HG03095 (cell line): ENCODE measurements around the gene CIDEA.
A peak's percentile ranks its signal among the peaks of the same experiment; 100 is the strongest.

Source experiments
- ATAC-seq: cut with Tn5 transposase; IDR thresholded peaks from one replicate; pipeline ENCODE4 v1.9.1; 2021; ENCODE audit warnings: moderate library complexity; ENCODE audit not compliant: unreplicated experiment

The CIDEA gene

DNA sequence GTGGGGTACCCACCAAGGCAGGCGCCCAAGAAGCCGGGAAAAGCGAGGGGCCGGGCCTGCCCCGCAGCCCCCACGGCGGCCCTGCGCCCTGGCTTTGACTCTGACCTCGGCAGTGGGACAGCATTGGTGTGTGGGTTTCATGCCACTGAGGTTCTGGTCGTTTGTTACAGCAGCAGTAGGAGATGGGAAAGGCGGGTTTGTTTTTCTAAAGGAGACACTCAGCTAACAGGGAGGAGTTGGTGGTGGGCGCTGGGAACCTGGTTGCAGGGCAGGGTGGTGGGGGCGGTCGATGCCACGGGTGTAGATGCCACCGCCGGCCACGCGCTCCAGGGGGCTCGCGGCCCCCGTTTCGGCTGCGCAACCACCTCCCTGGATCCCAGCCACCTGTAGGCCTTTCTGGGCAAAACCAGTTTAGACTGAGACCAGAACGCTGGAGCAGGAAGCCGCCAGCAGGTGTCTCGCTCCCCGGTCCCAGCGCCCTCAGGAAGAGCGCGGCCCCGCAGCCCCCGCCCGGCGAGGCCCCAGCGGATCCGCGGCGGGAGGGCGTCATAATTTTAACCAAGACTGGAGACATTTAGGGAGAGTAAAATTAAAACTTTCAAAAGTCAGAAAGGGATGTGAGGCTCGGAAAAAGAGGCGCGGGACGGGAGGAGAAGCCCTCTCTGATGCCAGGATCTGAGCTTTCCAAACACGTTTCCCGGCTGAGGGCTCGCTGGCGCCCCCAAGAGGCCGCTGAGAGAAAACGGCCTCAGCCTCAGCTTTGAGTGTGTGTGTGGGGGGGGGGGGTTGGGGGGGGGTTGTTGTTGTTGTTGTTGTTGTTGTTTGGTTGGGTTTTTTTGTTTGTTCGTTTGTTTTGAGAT, 17.4 kb downstream of the CIDEA start:
- ATAC-seq = peak; percentile 90

DNA sequence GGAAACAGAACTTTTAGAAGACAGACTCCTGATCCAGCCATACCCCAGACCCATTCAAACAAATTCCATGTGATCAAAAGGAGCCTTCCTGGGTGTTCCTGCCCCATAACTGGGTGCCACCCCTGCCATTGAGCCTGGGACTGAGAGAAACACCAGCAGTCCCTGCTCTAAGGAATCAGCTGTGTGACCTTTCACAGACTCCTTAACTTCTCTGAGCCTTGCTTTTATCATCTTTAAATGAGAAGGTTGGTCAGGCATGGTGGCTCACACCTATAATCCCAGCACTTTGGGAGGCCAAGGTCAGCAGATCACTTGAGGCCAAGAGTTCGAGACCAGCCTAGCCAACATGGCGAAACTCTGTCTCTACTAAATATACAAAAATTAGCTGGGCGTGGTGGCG, 20.6 kb downstream of the CIDEA start:
- ATAC-seq = no peak

DNA sequence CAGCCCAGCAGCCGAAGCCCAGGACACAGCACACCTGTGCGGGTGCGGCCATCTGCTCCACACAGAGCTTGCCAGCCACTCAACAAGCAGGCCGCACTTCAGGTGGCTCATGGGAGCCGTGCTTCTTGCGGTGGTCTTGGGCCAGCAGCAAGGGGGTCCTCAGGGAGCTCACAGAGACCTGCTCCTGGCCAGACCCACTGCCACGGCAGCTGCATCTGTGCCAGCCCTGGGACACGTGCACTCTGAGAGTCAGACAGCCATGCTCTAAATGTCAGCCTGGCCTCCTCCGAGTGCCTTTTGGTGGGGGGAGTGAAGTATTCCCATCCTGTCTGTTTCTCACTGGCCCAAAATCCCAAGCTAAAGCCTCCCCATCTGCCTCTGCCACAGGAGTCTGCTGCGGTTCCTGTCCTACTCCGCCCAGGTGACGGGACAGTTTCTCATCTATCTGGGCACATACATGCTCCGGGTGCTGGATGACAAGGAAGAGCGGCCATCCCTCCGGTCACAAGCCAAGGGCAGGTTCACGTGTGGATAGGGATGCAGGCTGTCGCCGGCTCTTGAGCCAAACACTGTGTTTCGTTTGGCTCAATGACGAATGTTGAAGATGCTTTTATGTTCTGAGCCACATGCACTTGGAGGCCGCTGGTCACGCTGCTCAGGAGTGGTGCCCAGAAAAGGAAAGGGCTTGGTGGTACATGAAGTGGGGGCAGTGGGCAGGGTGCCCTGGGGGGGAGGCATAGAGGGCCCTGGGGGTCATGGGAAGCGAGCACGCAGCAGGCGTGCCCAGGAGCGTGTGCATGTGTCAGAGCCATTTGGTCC, 22.8 kb downstream of the CIDEA start:
- no peak for ATAC-seq

DNA sequence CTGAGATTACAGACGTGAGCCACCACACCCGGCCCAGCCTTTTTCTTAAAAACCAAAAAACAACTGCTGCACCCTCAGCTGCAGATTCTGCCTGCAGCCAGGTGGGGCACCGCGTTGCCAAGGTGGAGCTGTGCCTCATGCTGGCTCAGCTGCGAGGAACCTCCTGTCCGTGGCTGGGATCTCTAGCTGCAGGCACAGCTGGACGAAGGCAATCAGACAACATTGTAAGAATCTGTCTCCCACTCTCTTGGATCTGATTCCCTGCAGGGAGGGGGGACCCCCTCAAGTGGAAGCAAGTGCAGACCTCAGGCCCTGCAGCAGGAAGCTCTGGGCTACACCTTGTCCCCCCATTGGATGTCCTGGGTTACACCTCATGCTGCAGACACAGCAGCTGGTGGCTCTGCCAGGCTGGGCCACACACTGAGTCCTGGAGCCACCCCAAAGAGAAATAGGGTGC, 24.1 kb downstream of the CIDEA start:
- no peak for ATAC-seq

DNA sequence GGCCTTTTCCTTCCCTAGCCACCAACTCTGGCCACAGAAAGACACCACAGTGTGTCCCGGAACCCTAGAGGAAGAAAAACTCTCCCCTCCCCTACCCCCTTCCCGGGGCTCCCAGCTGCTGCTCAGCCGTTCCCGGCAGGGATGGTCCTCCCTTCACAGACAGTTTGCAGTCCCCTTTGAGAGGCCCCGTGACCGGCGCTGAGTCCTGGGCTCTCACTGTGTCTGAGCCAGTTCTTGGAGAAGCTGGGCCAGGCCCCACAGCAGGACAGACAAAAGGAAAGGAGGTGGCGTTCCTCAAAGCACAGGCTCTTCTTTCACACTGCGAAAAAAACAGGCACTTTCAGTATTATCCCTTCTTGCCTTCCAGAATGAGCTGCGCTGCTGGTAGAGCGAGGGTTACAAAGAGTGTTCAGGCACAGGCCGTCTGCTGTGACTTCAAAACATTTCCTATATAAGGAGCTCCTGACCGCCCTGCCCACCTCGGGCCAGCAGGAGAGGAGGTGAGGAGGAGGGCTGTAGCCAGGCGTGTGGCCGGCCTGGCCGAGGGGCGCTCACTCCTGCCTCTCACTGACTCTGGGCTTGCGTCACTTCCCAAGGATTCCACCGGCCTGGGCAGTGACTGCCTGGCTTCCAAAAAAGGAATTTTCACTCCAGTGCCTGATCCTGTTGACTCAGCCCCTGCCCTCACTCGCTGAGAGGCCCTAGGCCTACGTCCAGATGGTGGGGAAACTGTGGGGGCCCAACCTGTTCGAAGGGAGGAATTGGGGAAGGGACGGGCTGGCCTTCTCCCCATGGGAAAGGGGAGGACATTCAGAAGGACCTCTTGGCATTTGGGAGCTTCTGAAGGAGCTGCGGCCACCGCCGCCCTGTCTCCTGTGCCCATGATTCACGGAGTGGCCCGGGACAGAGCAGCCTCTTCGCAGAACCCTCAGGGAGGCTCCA, 24.9 kb downstream of the CIDEA start:
- ATAC-seq = no peak

DNA sequence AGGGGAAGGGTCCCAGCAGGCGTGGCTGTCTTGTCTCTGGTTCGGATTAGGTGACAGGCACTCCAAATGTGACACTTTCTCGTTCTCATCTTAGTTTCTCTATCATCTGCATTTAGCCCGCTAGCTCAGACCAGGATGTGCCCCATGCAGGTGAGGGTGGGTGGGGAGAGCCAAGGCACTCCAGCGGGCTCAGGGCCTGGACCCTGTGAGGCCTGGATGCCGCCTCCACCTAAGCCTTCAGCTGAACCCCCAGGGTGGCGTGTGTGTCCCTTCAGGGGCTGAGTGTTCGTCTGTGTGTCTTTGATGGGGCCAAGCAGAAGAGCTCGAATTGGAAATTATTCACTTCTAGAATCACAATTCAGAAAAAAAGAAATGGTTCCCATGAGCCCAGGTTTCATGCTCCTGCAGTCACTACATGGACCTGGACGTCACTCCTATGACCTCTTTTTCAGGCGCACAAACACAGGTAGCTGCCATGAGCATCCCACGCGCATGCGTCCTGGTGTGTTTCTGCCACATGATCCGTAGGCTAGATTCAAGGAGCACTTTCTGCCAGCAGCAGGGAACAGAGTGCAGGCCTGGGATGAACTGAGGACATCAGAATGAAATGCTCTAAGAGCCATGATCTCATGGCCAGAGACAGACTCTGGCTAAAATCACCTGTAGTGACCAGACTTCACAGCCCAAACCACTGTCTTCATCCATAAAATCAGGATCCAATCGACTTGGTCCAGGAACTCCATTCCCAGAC, 25.8 kb downstream of the CIDEA start:
- no peak for ATAC-seq

DNA sequence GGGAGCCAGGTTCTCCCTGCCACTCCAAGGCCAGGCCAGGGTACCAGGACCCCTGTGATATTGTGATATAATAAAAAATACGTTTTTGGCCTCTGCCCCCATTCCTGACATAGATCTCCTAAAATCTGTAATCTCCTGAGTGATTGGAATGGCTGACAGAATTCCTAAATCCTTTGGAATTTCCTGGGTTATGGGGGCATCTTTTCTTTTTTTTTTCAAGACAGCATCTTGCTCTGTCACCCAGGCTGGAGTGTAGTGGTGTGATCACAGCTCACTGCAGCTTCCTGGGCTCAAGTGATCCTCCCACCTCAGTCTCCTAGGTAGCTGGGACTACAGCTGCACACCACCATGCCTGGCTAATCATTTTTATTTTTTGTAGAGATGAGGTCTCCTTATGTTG, 27.7 kb downstream of the CIDEA start:
- no peak for ATAC-seq

DNA sequence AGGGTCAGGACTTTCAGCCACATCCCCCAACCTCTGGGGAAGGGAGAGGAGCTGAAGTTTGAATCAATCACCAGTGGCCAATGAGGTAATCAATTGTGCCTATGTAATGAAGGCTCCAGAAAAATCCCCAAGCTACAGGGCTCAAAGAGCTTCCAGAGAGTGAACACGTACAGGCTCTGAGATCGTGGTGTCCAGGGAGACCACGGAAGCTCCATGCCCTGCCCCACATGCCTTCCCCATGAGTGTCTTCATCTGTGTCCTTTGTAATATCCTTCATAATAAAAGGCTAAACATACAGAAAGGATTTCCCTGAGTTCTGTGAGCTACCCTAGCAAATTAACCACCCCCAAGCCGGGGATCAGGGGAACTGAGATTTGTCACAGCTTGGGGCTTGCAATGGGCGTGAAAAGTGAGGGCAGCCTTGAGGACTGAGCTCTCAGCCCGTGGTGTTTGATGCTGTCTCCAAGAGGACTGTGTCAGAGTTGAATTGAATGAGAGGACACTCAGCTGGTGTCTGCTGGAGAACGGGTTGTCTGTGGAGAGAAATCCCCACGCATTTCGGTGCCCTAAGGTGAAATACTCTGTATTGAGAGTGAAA, 28.4 kb downstream of the CIDEA start:
- no peak for ATAC-seq

DNA sequence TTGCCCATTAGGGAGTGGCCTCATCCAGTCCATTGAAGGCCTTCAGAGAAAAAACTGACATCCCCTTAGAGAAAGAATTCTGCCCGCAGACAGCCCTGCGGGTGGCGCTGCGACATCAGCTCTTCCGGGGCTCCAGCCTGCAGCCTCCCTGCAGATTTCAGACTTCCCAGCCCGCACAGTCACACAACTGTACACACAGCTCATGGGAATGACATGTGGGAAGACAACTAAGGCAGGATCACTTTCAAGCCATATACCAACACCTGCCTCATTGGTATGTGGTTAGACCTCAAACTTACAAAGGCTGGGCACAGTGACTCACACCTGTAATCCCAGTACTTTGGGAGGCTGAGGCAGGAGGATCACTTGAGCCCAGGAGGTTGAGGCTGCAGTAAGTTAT, 29.1 kb downstream of the CIDEA start:
- ATAC-seq = no peak

DNA sequence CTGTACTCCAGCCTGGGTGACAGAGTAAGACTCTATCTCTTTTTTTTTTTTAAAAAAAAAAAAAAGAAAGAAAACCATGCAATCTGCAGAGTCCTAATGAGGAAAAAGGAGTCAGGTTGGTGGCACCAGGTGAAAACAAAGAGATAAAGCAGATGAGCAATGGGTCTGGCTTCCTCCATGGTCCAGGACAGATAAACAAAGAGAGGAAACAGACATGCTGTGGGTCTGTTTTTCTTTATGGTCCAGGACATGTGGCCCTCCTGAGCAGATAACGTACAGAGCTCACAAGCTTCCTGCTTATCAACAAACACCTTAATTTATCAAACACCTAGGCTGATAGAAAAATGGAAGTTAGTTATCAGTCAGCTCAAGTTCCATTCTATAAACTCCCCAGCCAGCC, 29.5 kb downstream of the CIDEA start:
- no peak for ATAC-seq

DNA sequence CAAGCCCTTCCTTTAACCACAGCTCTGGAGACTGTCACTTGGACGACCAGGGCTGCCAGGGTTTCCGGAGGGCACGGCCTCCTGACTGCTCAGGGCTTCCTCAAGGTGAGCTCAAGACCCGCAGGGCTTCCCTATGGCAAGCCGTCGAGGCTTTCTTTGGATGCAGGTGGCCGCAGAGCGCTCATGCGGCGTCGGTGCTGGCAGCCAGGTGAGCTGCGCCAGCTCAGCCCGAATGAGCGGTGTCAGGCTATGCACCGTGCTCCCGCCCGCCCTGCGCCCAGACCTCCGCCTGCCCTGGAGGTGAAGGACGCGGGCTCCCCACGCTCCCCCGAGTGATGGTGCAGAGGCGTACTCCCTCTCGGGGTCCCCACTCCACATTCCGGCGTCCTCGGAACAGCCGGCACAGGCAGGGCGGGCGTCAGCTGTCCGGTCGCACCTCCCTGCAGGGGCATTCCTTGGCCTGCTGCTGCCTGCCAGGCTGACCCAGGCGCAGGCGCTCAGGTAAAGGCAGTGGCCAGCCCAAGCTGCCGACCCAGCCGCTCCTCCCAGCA, 33.0 kb downstream of the CIDEA start:
- ATAC-seq = no peak

DNA sequence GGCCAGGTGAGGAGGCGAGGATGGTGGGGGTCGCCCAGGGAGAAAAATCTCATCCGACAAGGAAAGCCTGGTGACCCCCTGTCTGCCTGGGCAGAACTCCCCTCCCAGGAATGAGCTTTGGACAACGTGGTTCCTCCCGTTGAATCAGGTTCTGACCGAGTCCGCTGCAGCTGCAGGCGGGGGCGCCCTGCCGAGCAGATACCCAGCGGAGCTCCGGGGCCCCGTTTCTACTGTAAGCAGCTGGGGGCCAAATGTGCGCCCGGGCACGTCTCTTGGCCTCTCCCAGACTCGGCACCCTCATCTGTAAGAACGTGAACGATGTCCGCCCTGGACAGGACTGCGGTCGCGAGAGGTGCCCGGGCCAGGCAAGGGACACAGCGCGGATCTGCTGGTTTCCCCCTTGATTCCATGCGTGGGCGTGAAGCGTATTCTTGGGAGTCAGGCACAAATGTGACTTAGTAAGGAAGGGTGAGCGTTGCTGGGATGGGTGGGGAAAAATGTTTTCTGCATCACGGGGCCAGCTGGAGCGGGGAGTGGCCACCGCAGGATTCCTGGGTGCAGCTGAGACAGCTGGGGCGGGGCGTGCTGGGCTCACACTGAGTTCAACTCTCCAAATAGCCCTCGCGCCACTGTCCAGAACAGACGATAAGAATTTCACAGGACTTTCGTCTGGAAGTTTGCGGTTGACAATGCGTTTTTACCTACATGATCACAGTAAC, 33.7 kb downstream of the CIDEA start:
- ATAC-seq = no peak

DNA sequence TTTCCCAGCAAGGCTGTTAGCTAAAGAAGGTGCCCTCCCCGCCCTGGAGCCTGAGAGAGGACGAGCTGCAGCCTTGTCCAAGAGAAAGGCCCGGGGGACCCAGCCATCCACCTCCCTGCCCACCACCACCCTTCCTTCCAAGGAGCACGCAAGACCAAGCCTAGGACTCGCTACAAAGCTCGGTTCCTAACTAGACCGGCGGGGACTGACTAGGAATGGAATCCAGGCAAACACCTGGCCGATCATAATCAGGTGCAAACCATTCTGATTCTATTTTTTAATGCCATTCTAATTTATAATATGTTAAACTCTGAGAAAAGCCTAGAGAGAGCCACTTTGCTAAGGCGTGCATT, 34.2 kb downstream of the CIDEA start:
- no peak for ATAC-seq

DNA sequence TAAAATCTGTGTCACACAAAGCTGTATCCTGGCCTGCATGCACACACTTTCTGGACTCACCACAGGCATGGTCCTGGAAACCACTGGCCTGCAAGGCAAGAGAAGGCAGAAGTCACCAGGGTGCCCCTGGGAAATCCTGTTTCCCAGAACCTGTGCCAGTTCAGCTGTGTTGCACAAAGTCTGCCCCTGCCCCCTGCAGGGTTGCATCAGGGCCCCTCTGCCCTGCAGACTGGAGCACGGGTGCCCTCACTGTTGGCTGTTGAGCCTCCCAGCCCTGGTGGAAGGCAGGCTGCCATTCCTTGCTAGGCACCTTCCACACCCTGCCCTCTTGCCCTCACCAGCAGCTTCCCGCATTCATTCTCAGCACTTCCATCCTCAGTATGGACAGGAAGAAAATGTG, 35.9 kb downstream of the CIDEA start:
- no peak for ATAC-seq

DNA sequence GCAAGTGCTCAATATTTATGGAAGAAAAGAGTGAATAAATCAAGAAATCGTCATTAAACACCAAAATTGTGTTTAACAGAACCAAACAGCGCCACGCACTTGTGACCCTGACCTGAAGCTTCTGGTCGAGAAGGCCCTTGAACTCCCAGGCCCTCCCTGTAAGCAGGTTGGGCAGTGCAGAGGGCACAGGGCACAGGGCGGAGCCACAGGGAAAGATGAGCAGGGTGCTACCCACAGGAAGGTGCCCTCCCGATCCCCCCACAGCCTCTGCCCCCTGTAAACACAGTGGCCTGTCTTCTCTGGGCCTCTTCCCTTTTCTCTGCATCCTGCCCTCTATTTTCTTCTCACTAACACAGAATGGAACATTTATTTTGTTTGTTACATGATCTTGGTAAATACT, 37.0 kb downstream of the CIDEA start:
- no peak for ATAC-seq

DNA sequence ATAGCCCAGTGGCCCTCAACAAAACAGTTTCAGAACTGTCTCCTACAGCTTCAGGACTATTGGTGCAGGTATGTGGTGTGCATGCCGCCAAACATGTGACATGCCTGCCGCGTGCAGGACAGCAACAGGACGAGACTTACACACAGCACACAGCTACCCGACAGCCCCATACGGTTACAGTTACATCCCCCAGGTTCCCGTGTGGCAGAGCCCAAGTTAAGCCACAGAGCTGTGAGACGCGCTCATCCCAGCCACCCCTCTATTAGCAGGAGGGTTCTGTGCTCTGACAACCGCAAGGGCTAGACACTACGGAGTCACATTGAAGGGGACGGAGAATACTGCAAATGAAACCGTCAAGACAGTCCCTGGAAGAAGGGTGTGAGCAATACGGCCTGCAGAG, 37.5 kb downstream of the CIDEA start:
- ATAC-seq = no peak

DNA sequence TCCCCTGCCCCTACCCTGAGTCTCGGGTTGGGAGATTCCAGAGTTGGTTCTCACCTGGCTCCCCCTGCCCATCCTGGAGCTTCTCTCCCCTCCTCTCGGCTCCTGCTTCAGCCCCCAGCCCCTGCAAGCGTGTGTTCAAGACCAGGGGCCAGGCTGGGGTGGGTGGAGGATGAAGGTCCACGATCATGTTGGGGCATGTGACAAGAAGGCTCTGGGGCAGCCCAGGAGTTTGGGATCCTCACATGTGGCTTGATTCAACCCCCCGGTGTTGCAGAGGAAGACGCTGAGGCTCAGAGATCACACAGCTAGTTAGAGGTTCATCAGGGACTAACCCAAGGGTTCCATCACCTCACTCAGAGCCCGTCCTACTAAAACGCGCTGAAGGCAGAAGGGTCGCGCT, 39.7 kb downstream of the CIDEA start:
- ATAC-seq = no peak

DNA sequence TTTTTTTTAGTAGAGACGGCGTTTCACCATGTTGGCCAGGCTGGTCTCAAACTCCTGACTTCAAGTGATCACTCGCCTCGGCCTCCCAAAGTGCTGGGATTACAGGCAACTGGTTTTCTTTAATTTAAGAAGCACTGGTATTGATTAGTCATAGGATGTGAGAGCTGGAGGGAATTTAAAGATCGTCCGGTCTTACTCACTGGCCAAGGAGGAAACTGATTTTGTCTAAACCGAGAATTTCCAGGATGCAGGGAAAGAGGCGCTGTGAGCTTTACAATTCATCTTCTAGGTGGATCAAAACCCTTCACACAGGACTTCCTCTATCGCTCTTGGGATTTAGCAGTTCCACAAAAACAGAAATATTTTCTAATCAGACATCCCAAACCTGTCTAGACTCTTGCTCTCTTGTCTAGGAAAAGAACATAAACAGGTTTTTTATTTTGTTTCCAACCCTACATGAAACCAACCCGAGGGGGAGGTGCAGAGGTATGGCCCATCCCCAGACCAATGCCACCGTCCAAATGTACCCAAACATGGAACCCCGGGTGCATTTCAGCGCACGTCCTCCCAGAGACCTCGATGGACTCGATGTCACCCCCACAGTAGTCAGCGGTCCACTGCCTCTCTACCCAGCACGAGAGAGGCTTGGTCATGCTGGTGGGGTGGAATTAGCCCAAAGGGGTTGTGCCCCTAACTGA, 41.4 kb downstream of the CIDEA start:
- ATAC-seq = no peak

DNA sequence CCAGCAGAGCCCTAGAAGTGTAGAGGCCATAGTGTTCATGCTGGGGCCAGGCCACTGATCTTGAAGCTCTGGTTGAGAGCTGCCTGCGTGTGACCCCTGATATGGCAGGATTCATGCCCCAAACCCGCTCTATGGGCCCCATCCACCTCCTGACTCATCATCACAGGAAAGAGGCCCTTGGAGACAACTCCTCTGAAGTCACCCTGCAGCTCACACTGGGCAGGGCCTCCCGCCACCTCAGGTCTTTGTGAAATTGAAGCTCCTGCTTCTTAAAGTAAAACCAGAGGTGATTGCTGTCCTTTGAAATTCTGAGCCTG, 41.9 kb downstream of the CIDEA start:
- no peak for ATAC-seq
